ENCODE data around the gene SLC14A1.

- no peak for TF ChIP-seq POLR2AphosphoS5 (IDR thresholded peaks at IDR 0.05; ENCODE audit: borderline replicate concordance, low read depth, low read length)
- TF ChIP-seq FOXP2 (optimal IDR thresholded peaks at IDR 0.05; ENCODE audit: control extremely low read depth, extremely low read length, insufficient read depth) = no peak
- TF ChIP-seq EZH2 (IDR thresholded peaks at IDR 0.05) = no peak
These were observed 35.9 kb upstream of the SLC14A1 start for GRCh38 chr18:45688113-45688512.

Data from SK-N-MC (cell line).